Testis (tissue), 3 donors: Measurements from ENCODE around the gene TBC1D22A. TPM values are rescaled to one million over a fixed set of nuclear protein-coding genes. Genes with fewer than 3 reads are reported as not detected.

Experiments
- DNase-seq: peaks from one replicate; pipeline ENCODE4 v3.0.0-alpha.2; 2019
- H3K27ac ChIP-seq, 2 donors: fragments of 200-600 bp; sonication (generic); one replicate each; pipeline ENCODE4 v1.5.1; 2019
- H3K27me3 ChIP-seq: fragments of 200-600 bp; sonication (generic); one replicate; pipeline ENCODE4 v1.5.1; 2019
- H3K36me3 ChIP-seq: fragments of 200-600 bp; sonication (generic); one replicate; pipeline ENCODE4 v1.5.1; 2017; ENCODE audit warnings: low read depth; ENCODE audit errors: missing control alignments
- H3K4me1 ChIP-seq: fragments of 200-600 bp; sonication (generic); one replicate; pipeline ENCODE4 v1.5.1; 2019
- H3K4me3 ChIP-seq, 2 donors: fragments of 200-600 bp; sonication (generic); one replicate each; pipeline ENCODE4 v1.5.1; 2017 to 2019
- H3K9me3 ChIP-seq: fragments of 200-600 bp; sonication (generic); one replicate; pipeline ENCODE4 v1.5.1; 2017
- POLR2A ChIP-seq: fragments of 450-650 bp; IDR thresholded peaks from one replicate; pipeline ENCODE4 v1.6.1; 2017; ENCODE audit warnings: antibody characterized with exemption, mild to moderate bottlenecking, moderate library complexity
- WGBS, 2 donors: methylation state at CpG; one replicate each; pipeline ENCODE4 v1.1.5; 2018; 5-methylcytosine and 5-hydroxymethylcytosine counted together
- intact Hi-C: fragments of 100-400 bp; cut with DNase I; formaldehyde crosslinking; loops from one replicate; pipeline ENCODE4 v1.15.1; 2023; ENCODE audit warnings: low total_unique reads
- polyA plus RNA-seq: library from polyadenylated mRNA; stranded (reverse); fragments of 350-450 nt; fragmentation: Illumina TruSeq; extraction: RNeasy Lipid Tissue Mini Kit (QIAGEN cat#74804); gene quantifications from one replicate; pipeline ENCODE4 v1.2.3, GENCODE V29; 2014; ENCODE audit warnings: low read depth, low replicate concordance; ENCODE audit not compliant: insufficient read depth
- total RNA-seq, 2 donors: library from RNA; depleted of rRNA; stranded (reverse); fragments of >200 nt; gene quantifications; one replicate each; pipeline ENCODE4 v1.2.3, GENCODE V29; 2016
- TF ChIP-seq, protein P1 (sequence below), 3 experiments: fragments of 450-650 bp in 2 of 3; fragments of 200-600 bp in 1 of 3; sonication (generic) in 1 of 3; IDR thresholded peaks; one replicate each; pipeline ENCODE4 v1.5.1; 2016 to 2019; ENCODE audit warnings: antibody characterized with exemption in 3 of 3, mild to moderate bottlenecking in 2 of 3, moderate library complexity in 1 of 3

TBC1D22A gene
- total and polyA plus RNA-seq, 3 donors from 2014 or later: 16.6 to 32.8 (median 28.5) TPM

DNA sequence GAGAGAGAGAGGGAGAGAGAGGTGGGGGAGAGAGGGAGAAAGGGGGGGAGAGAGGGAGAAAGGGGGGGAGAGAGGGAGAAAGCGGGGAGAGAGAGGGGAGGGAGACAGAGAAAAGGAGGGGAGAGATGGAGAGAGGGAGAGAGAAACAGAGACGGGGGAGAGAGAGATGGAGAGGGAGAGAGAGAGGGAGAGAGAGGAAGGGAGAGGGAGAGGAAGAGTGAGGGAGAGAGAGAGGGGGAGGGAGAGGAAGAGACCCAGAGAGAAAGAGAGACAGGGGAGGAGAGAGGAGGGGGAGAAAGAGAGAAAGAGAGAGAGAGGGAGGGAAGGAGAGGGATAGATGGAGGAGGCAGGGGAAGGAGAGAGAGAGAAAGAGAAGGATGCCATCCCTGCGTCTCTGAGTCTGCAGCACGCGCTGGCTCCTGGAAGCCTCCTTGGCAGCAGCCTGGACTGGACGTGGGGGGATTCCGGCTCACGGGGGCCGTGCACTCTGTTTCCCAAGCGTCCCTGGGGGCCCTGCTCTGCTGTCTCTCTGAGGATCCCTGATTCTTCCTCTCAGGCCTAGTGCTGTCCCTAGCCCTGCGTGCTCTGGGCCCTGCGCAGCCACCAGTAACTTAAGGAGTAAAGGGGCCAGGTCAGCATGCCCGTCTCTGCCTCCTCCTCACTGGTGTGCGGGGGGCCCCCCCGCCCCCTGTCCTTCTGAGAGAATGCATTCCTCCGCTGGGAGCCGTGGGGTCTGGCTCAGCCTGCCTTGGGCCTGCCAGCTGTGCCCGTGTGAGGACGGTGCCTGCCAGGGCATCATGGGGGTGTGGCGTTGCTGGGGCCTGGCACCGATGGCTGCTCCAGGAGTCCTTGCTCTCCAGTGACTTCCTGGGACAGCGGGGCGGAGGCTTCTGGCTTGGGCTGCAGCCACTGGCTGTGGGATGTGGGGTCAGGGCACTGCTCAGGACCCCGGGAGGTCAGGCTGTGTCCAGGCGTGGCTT lies 429.5 kb downstream of the TBC1D22A start:
- intact Hi-C loops: no loop called here
- DNase-seq: peak; percentile 12
- no peaks in the 10 kb centered on the region for H3K36me3 ChIP-seq
- no peak overlapping the region for H3K27ac ChIP-seq
- no peaks in the 10 kb centered on the region for H3K27me3 ChIP-seq
- no peak overlapping the region for H3K4me3 ChIP-seq
- no peak for TF ChIP-seq POLR2A
- TF ChIP-seq, protein P1, sequence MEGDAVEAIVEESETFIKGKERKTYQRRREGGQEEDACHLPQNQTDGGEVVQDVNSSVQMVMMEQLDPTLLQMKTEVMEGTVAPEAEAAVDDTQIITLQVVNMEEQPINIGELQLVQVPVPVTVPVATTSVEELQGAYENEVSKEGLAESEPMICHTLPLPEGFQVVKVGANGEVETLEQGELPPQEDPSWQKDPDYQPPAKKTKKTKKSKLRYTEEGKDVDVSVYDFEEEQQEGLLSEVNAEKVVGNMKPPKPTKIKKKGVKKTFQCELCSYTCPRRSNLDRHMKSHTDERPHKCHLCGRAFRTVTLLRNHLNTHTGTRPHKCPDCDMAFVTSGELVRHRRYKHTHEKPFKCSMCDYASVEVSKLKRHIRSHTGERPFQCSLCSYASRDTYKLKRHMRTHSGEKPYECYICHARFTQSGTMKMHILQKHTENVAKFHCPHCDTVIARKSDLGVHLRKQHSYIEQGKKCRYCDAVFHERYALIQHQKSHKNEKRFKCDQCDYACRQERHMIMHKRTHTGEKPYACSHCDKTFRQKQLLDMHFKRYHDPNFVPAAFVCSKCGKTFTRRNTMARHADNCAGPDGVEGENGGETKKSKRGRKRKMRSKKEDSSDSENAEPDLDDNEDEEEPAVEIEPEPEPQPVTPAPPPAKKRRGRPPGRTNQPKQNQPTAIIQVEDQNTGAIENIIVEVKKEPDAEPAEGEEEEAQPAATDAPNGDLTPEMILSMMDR (IDR thresholded peaks at IDR 0.05): no peak
- 65 to 68% methylated on average over 13 to 25 of the region's 25 CpGs for WGBS, 2 donors
- no peaks in the 10 kb centered on the region for H3K9me3 ChIP-seq
- H3K4me1 ChIP-seq: peaks cover 4% of the 10 kb centered on the region

DNA sequence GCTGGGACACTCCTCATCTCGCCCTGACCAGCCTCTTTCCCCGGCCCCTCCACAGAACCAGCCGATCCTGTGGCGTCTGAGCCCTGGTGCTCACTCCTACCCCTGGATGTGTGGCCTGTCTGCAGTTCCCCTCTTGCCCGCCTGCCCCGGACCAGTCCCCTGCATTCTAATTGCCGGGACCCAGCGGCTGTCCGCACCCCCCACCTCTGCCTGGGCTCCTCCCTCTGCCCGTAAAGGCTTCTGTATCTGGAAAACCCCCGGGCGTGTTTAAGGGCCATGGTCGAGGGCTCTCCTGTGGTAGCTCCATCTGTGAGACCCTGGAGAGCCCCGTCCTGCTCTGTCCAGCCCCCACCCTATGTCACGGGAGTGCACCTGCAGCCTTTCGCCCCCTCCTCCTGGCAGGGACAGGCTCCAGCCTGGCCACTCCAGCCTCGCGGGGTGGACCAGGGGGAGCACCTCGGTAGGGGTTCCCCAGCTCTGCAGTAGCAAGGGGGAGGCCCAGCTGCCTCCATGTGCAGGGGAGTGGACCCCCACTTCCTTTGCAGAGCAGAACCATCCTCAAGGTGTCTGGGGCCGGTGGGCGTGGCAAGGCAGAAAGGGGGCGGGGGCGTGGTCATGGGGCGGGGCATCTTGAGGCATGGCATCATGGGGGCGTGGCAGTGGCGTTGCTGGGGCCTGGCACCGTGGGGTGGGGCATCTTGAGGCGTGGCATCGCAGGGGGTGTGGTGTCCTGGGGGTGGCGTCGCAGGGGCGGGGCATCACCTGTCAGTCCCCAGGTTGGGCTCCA lies 430.4 kb downstream of the TBC1D22A start:
- Histone ChIP-seq H3K27me3 (no peaks in the 10 kb centered on the region), H3K4me1 (peaks cover 4% of the 10 kb centered on the region), H3K36me3 (no peaks in the 10 kb centered on the region), H3K9me3 (no peaks in the 10 kb centered on the region), H3K27ac (no peak overlapping the region), H3K4me3 (no peak overlapping the region)
- intact Hi-C loops: no loop called here
- peak; percentile 14 for DNase-seq
- 83 to 88% methylated on average over 22 to 32 of the region's 32 CpGs for WGBS, 2 donors
- TF ChIP-seq, protein P1 (IDR thresholded peaks at IDR 0.05): no peak
- TF ChIP-seq POLR2A: no peak

DNA sequence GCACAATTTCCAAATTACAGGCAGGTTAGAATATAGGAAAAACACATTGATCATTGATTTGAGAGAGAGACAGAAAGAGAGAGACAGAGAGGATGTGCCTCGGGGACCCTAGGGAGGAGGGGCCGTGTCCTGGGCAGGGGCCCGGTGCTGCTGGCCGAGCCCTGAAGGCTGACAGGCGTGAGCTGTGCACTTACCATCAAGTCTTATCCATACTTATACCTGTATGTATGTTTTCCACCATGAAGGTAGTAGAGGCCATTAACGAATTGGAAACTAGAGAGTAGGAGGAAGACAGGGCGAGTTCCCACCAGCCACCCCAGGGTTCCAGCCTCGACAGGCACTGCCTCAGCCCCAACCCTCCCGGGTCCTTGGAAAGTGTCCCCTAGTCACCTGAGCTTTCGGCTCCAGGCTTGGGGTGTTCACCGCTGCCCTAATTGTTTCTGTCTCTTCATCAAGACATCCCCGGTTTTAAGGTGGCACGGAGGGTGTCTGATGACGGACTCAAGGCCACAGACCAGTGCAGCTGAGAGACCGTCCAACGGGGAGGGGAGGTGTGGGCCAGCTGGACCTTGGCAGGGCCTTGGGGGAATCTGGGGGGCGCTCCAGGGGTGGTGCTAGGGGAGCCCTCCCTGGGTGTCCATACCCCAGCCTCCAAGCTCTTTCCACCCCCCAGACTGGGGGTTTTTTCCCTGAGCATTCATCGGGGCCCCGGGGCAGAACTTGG lies 431.3 kb downstream of the TBC1D22A start:
- DNase-seq: peak; percentile 12
- H3K4me1 ChIP-seq: peaks cover 4% of the 10 kb centered on the region
- H3K36me3 ChIP-seq: no peaks in the 10 kb centered on the region
- 74 to 81% methylated on average over 16 to 19 of the region's 19 CpGs for WGBS, 2 donors
- no peak overlapping the region for H3K27ac ChIP-seq
- intact Hi-C loops: no loop called here
- no peaks in the 10 kb centered on the region for H3K9me3 ChIP-seq
- no peak overlapping the region for H3K4me3 ChIP-seq
- TF ChIP-seq POLR2A: no peak
- no peaks in the 10 kb centered on the region for H3K27me3 ChIP-seq

DNA sequence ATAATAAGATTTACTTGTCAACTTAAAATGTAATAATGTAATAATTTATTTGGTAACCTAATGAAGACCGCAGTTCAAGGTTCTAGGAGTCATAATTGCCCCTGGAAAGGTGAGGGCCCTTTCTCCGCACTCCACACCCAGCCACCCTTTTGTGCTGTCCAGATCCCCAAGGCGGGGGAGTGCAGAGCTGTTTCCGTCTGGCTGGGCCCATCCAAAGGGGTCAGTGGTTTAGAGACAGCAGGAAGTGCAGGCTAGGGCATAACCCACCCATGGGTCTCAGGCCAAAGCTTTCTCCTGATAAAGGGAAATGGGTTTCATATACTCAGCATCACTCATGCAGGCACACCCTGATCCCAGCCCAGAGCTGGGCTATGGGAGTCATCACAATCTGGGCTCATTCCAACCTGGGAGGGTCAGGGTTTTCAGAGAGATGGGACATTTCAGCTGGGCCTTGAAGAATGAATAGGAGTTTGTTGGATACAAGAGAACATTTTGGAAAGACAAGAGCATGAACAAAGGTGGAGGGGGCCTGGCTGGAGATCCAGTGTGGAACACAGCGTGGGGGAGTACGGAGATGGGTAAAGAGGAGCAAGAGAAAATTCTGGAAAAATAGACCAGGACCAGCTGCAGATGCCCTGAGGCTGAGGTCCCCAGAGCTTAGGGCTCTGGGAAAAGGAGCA lies 432.2 kb downstream of the TBC1D22A start:
- TF ChIP-seq, protein P1 (IDR thresholded peaks at IDR 0.05): no peak
- TF ChIP-seq POLR2A: no peak
- peaks cover 4% of the 10 kb centered on the region for H3K4me1 ChIP-seq
- peak; percentile 11 for DNase-seq
- H3K27me3 ChIP-seq: no peaks in the 10 kb centered on the region
- no peaks in the 10 kb centered on the region for H3K9me3 ChIP-seq
- WGBS, 2 donors: 89 to 92% methylated on average over 6 of the region's 6 CpGs
- H3K36me3 ChIP-seq: no peaks in the 10 kb centered on the region
- H3K4me3 ChIP-seq: no peak overlapping the region
- no peak overlapping the region for H3K27ac ChIP-seq
- intact Hi-C loops: no loop called here
